HEK293T (cell line): ENCODE results near the gene KIF12.

Experiments used
- CTCF ChIA-PET: fragments of 350-600 bp; formaldehyde crosslinking; extraction: SDS; loops from one replicate; lab custom pipeline; 2021; ENCODE audit warnings: antibody characterized with exemption, inconsistent platforms; lab: Yijun Ruan, JAX
- POLR2A ChIA-PET: fragments of 350-600 bp; formaldehyde crosslinking; extraction: SDS; loops from one replicate; lab custom pipeline; 2020; ENCODE audit warnings: antibody characterized with exemption, inconsistent platforms; lab: Yijun Ruan, JAX
- DNase-seq: peaks from one replicate; pipeline ENCODE4 v3.0.0; 2012; ENCODE audit warnings: mixed read lengths; ENCODE audit errors: extremely low spot score
- ARNT ChIP-seq: fragments of 450-650 bp; IDR thresholded peaks from 2 replicates; pipeline ENCODE4 v1.6.1; 2017; ENCODE audit warnings: mild to moderate bottlenecking
- BHLHE40 ChIP-seq: fragments of 450-650 bp; IDR thresholded peaks from 2 replicates; pipeline ENCODE4 v1.6.1; 2016; ENCODE audit warnings: mild to moderate bottlenecking, moderate library complexity, borderline replicate concordance
- CTBP1 ChIP-seq: fragments of 450-650 bp; IDR thresholded peaks from 2 replicates; pipeline ENCODE4 v1.6.1; 2016; ENCODE audit warnings: borderline replicate concordance
- ELF4 ChIP-seq: fragments of 450-650 bp; IDR thresholded peaks from 2 replicates; pipeline ENCODE4 v1.6.1; 2017; ENCODE audit warnings: antibody characterized with exemption
- FOXA1 ChIP-seq: fragments of 450-650 bp; IDR thresholded peaks from 2 replicates; pipeline ENCODE4 v1.6.1; 2016; ENCODE audit warnings: mild to moderate bottlenecking
- FOXK2 ChIP-seq: fragments of 450-650 bp; IDR thresholded peaks from 2 replicates; pipeline ENCODE4 v1.6.1; 2016; ENCODE audit warnings: mild to moderate bottlenecking
- FOXM1 ChIP-seq: fragments of 450-650 bp; IDR thresholded peaks from 2 replicates; pipeline ENCODE4 v1.6.1; 2017; ENCODE audit warnings: mild to moderate bottlenecking, borderline replicate concordance
- HDGF ChIP-seq: fragments of 450-650 bp; IDR thresholded peaks from 2 replicates; pipeline ENCODE4 v1.6.1; 2017; ENCODE audit warnings: antibody characterized with exemption, borderline replicate concordance
- L3MBTL2 ChIP-seq: fragments of 450-650 bp; conservative IDR thresholded peaks from 2 replicates; pipeline ENCODE4 v1.6.1; 2016; ENCODE audit warnings: mild to moderate bottlenecking
- LEF1 ChIP-seq: fragments of 450-650 bp; IDR thresholded peaks from 2 replicates; pipeline ENCODE4 v1.6.1; 2017; ENCODE audit warnings: mild to moderate bottlenecking, borderline replicate concordance
- NFRKB ChIP-seq: fragments of 450-650 bp; IDR thresholded peaks from 2 replicates; pipeline ENCODE4 v1.6.1; 2016; ENCODE audit warnings: mild to moderate bottlenecking, moderate library complexity
- SP1 ChIP-seq: fragments of 450-650 bp; IDR thresholded peaks from 2 replicates; pipeline ENCODE4 v1.6.1; 2017
- SUZ12 ChIP-seq: fragments of 450-650 bp; IDR thresholded peaks from 2 replicates; pipeline ENCODE4 v1.6.1; 2016; ENCODE audit warnings: mild to moderate bottlenecking
- TARDBP ChIP-seq: fragments of 450-650 bp; IDR thresholded peaks from 2 replicates; pipeline ENCODE4 v1.6.1; 2016
- ZNF384 ChIP-seq: fragments of 450-650 bp; IDR thresholded peaks from 2 replicates; pipeline ENCODE4 v1.6.1; 2016
- TF ChIP-seq, protein P1 (sequence below): fragments of 450-650 bp; IDR thresholded peaks from 2 replicates; pipeline ENCODE4 v1.6.1; 2016

Gene KIF12

DNA sequence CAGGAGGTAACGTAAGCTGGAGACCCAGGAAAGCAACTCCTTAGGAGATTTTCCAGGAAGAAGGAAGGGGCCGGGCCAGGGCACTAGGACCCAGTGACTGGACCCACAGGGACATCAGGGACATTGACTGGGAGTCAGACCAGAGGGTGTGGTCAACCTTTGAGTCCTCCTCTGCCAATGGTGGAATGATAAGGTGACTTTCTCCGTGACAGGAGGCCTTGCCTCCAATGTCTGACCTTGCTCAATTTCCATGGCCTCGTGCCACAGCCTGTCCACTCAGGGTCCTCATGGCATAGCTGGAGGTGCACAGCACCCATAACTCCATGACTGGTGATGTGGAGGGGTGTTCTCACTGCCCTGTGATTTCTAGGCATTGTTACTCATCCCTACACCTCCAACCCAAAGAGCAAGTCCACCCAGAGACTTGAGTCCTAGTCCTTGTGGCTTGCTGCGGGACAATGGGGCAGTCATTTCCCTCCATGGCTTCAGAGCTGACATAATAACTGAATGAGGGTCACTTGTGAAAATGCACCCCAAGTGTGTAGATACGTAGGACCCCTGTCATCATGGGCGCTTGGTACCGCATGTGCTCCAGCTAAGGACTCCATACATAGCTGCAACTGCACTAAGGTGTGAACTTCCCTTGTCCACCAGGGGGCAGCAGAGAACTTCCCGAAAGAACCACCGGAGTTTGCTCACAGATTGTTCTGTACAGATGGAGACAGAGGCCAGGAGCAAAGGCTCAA, 16.9 kb downstream of the KIF12 start:
- ChIA-PET POLR2A (no interaction called here), CTCF (interaction anchor here (0.6 to 2.6 kb wide), 20 partner anchors 11 to 228 kb away, joined by 3 to 20 read pairs (median 4); partner anchors contain the start of gene KIF12)
- DNase-seq = peak; percentile 87
- TF ChIP-seq BHLHE40 = no peak
- TF ChIP-seq FOXA1 = no peak
- TF ChIP-seq L3MBTL2 = peak; percentile 82

DNA sequence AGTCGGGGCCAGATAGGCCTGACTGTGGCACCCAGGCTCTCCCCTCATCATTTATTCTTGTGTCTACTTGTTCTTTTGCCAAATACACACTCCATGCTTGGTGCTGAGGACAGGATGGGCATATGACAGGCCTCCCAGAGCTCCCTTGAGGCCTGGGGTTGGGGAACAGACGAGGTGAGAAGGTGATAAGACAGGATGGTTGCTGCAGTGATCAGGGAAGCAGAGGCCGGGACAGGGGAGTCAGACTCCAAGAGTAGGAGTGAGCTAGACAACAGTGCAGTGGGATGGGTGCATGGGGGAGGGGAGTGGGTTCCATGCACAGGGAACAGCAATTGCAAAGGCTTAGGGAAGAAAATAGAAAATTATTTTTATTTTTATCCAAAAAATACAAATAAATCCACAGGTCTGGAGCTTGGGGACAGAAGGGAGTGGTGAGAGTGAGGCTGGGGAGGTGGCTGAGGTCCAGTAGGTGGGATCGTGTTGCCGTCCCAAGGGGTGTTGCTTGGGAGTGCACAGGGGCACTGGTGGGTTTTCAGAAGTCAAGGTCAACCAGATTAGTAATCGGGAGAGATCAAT, 17.6 kb downstream of the KIF12 start:
- POLR2A ChIA-PET = no interaction called here
- no peak for DNase-seq
- TF ChIP-seq, protein P1, sequence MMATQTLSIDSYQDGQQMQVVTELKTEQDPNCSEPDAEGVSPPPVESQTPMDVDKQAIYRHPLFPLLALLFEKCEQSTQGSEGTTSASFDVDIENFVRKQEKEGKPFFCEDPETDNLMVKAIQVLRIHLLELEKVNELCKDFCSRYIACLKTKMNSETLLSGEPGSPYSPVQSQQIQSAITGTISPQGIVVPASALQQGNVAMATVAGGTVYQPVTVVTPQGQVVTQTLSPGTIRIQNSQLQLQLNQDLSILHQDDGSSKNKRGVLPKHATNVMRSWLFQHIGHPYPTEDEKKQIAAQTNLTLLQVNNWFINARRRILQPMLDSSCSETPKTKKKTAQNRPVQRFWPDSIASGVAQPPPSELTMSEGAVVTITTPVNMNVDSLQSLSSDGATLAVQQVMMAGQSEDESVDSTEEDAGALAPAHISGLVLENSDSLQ = no peak
- TF ChIP-seq SP1 (no peak), SUZ12 (no peak), LEF1 (no peak), FOXM1 (no peak), HDGF (no peak), NFRKB (no peak), CTBP1 (no peak), ELF4 (no peak), FOXK2 (no peak), ZNF384 (no peak), L3MBTL2 (no peak), TARDBP (no peak), FOXA1 (no peak), ARNT (no peak)
- CTCF ChIA-PET = interaction anchor here (0.6 to 2.6 kb wide), 5 partner anchors 14 to 209 kb away, joined by 3 to 20 read pairs (median 13); partner anchors contain the start of gene KIF12

DNA sequence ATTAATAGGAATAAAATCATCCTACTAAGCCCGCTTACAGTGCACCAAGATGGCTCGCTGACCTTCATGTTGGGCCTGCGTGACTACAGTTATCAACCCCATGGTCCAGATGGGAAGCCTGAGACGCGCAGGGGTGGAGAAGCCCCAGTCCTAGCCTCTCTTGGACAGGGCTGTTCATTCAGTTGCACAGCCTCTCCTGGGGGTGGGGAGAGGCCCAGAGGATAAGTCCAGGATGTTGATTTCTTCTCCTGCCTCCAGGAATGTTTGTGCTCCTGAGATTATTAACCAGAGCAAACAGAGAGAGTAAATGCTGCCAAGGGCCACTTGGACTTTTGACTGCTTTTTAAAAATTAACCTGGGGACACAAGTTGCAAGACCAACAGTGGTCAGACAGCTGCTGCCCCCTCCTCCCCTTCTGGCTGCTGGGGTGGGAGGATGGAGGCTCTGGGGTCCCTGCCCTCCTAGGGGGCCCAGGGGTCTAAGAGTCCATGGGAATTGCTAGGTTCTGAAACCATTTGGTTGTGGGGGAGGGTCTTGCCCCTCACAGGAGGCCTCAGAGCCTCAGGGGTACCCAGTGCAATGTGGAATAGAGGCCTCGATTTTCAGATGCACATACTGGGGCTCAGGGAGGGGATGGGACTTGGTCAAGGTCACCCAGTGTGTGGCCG, 18.2 kb downstream of the KIF12 start:
- ChIA-PET POLR2A (no interaction called here), CTCF (interaction anchor here (1.9 to 2.6 kb wide), 2 partner anchors 18 to 27 kb away, joined by 8 to 18 read pairs; partner anchors contain the start of gene KIF12)
- no peak for DNase-seq
- TF ChIP-seq ARNT = no peak
- no peak for TF ChIP-seq ELF4
- TF ChIP-seq FOXK2 = no peak
- no peak for TF ChIP-seq FOXA1
- no peak for TF ChIP-seq LEF1
- TF ChIP-seq FOXM1 = no peak
- no peak for TF ChIP-seq BHLHE40
- no peak for TF ChIP-seq HDGF
- no peak for TF ChIP-seq TARDBP
- no peak for TF ChIP-seq SUZ12

DNA sequence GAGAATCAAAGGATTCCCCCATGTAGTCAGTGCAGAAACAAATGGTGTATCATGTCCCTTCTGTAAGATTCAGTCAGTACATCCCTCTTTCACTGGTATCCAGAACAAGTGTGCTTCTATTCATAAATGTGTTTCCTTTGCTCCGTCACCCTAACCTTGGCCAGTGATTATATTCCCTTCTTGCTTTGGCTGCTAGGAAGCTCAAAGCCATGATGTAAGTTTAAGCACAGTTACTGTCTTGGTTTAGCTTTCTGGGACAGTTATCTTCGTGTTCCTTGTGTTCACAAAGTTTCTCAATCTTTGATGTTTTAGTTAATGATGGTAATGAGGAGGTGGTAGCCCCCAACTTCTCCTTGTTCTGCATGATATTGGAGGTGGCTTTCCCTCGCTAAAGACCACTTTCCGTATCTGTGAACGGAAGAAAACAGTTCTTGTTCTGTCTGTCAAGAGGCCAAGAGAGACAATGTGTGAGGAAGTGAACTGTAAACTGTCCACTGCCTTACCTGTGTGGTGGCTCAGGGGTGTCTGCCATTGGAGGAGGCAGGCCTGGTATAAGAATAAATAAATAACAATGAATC, 18.8 kb downstream of the KIF12 start:
- POLR2A ChIA-PET = no interaction called here
- no peak for DNase-seq
- TF ChIP-seq ELF4 = no peak
- no peak for TF ChIP-seq FOXK2
- TF ChIP-seq BHLHE40 = no peak
- no peak for TF ChIP-seq FOXM1
- no peak for TF ChIP-seq TARDBP
- no peak for TF ChIP-seq ARNT
- no peak for TF ChIP-seq HDGF
- no peak for TF ChIP-seq CTBP1
- TF ChIP-seq L3MBTL2 = no peak
- TF ChIP-seq SP1 = no peak
- TF ChIP-seq ZNF384 = no peak
- no peak for TF ChIP-seq LEF1
- TF ChIP-seq, protein P1 = no peak
- no peak for TF ChIP-seq FOXA1
- no peak for TF ChIP-seq NFRKB
- TF ChIP-seq SUZ12 = no peak
- CTCF ChIA-PET = interaction anchor here (1.8 kb wide), 1 partner anchor 16 kb away, joined by 3 read pairs; no protein-coding TSS in a partner anchor

DNA sequence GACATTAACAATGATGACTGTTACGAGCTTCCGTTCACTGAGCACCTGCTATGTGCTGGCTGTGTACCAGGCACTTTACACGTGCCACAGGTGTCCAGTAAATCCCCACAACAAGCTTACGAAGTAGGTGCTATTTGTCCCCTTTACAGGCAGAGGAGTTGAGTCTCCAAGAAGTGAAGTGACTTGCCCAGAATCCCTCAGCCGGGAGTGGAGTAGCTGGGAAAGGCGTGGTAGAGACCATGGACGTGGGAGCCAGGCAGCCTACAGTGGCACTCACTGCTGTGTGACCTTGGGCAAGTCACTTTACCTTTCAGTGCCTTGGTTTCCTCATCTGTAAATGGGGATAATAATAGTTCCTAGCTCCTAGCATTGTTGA, 20.3 kb downstream of the KIF12 start:
- ChIA-PET CTCF (interaction anchor here (1.8 kb wide), 1 partner anchor 17 kb away, joined by 3 read pairs; no protein-coding TSS in a partner anchor), POLR2A (no interaction called here)
- DNase-seq = no peak
- TF ChIP-seq FOXA1 (no peak), BHLHE40 (no peak), NFRKB (no peak), TARDBP (no peak), CTBP1 (no peak), ZNF384 (no peak), LEF1 (no peak), FOXK2 (no peak), HDGF (no peak), SP1 (no peak)
- TF ChIP-seq, protein P1 = no peak
